GM12878 (cell line): ENCODE measurements around the gene HOXB6. TPM values are rescaled to one million over a fixed set of nuclear protein-coding genes. Genes with fewer than 3 reads are reported as not detected.

Experiments
- ATAC-seq: fragments of 200-7000 bp; cut with Tn5 transposase; 3 replicates; pipeline ENCODE4 v1.9.1; 2020; ENCODE audit warnings: mild to moderate bottlenecking, moderate library complexity
- BruUV-seq: library from RNA; stranded (reverse); fragments of 400-500 nt; replicated peaks from 2 replicates; lab custom pipeline; 2021; lab: Mats Ljungman, UMichigan
- CTCF ChIA-PET: fragments of 300-600 bp; sonication (Branson Sonifier 250); formaldehyde crosslinking; extraction: SDS; loops from one replicate; lab custom pipeline; 2021; ENCODE audit warnings: inconsistent platforms; lab: Yijun Ruan, JAX
- POLR2A ChIA-PET: fragments of 350-600 bp; formaldehyde crosslinking; extraction: SDS; loops from one replicate; lab custom pipeline; 2021; ENCODE audit warnings: inconsistent platforms; lab: Charles Lee
- RAD21 ChIA-PET: fragments of 300-600 bp; sonication (Branson Sonifier 250); formaldehyde crosslinking; loops from one replicate; lab custom pipeline; 2023; ENCODE audit warnings: antibody characterized with exemption; ENCODE audit not compliant: unreplicated experiment; lab: Charles Lee
- SMC1A ChIA-PET: fragments of 300-600 bp; sonication (Branson Sonifier 250); formaldehyde crosslinking; loops from one replicate; lab custom pipeline; 2023; ENCODE audit not compliant: unreplicated experiment, uncharacterized antibody; lab: Charles Lee
- DNase-seq: peaks from one replicate; pipeline ENCODE4 v3.0.0-alpha.2; 2011; ENCODE audit warnings: low read depth, low spot score
- FAIRE-seq: peaks from 3 replicates; lab custom pipeline; 2011; peaks lifted over from hg19 to GRCh38; lab: Jason Lieb, UNC
- H2AFZ ChIP-seq: 2 replicates; pipeline ENCODE4 v1.6.0; 2011; ENCODE audit warnings: low read depth, low read length, control low read depth; ENCODE audit not compliant: control insufficient read depth
- H3K27ac ChIP-seq: 2 replicates; pipeline ENCODE4 v1.5.1; 2011; ENCODE audit warnings: control low read depth; ENCODE audit not compliant: control insufficient read depth, insufficient read depth
- H3K27me3 ChIP-seq, 2 experiments: replicated peaks in 1 of 2; 2 replicates each; pipeline versions ENCODE4 v1.6.0 to v1.6.1; 2011; ENCODE audit warnings: low read length in 1 of 2; ENCODE audit not compliant: control insufficient read depth in 2 of 2, insufficient read depth in 2 of 2
- H3K36me3 ChIP-seq, 2 experiments: 2 replicates each; pipeline ENCODE4 v1.5.1; 2011; ENCODE audit warnings: low read length in 1 of 2; ENCODE audit not compliant: control insufficient read depth in 2 of 2, insufficient read depth in 2 of 2
- H3K4me1 ChIP-seq: 2 replicates; pipeline ENCODE4 v1.6.1; 2011; ENCODE audit warnings: mild to moderate bottlenecking, low read length, moderate library complexity, mixed read lengths; ENCODE audit not compliant: control insufficient read depth, insufficient read depth
- H3K4me2 ChIP-seq: 2 replicates; pipeline ENCODE4 v1.6.0; 2011; ENCODE audit warnings: control low read depth; ENCODE audit not compliant: control insufficient read depth, insufficient read depth
- H3K4me3 ChIP-seq: fragments of 200-600 bp; sonication (generic); 2 replicates; pipeline ENCODE4 v1.5.1; 2016
- H3K79me2 ChIP-seq: 2 replicates; pipeline ENCODE4 v1.6.0; 2011; ENCODE audit warnings: low read length; ENCODE audit not compliant: control insufficient read depth, insufficient read depth
- H3K9ac ChIP-seq: 2 replicates; pipeline ENCODE4 v1.8.0; 2011; ENCODE audit warnings: low read length, control low read depth, mixed read lengths; ENCODE audit not compliant: control insufficient read depth, insufficient read depth
- H3K9me3 ChIP-seq: replicated peaks from 3 replicates; pipeline ENCODE4 v1.5.1; 2011; ENCODE audit warnings: mild to moderate bottlenecking, low read length; ENCODE audit not compliant: control insufficient read depth, insufficient read depth
- H4K20me1 ChIP-seq: 2 replicates; pipeline ENCODE4 v1.6.0; 2011; ENCODE audit not compliant: control insufficient read depth, insufficient read depth
- CHD1 ChIP-seq: IDR thresholded peaks from 2 replicates; pipeline ENCODE4 v1.6.1; 2012; ENCODE audit warnings: low read depth, low read length, improper control_type of control experiment
- CREB1 ChIP-seq: IDR thresholded peaks from 2 replicates; pipeline ENCODE4 v1.6.1; 2012; ENCODE audit warnings: low read depth, mild to moderate bottlenecking, inconsistent platforms
- DPF2 ChIP-seq: fragments of 450-650 bp; IDR thresholded peaks from 2 replicates; pipeline ENCODE4 v1.6.1; 2017; ENCODE audit warnings: mild to moderate bottlenecking
- ESRRA ChIP-seq: IDR thresholded peaks from 2 replicates; pipeline ENCODE4 v1.6.1; 2012; ENCODE audit warnings: mild to moderate bottlenecking, low read length, improper control_type of control experiment
- HDAC6 ChIP-seq: fragments of 200-600 bp; sonication (generic); IDR thresholded peaks from one replicate; pipeline ENCODE4 v1.8.0; 2017; ENCODE audit warnings: antibody characterized with exemption; ENCODE audit not compliant: unreplicated experiment
- LARP7 ChIP-seq: fragments of 450-650 bp; IDR thresholded peaks from 2 replicates; pipeline ENCODE4 v1.6.1; 2017; ENCODE audit warnings: mild to moderate bottlenecking
- MEF2A ChIP-seq: IDR thresholded peaks from 2 replicates; pipeline ENCODE4 v1.6.1; 2011; ENCODE audit warnings: low read depth, mild to moderate bottlenecking, low read length, moderate library complexity; ENCODE audit not compliant: insufficient read depth
- NR2F1 ChIP-seq: fragments of 450-650 bp; conservative IDR thresholded peaks from 2 replicates; pipeline ENCODE4 v1.6.1; 2017; ENCODE audit warnings: mild to moderate bottlenecking
- POLR2AphosphoS2 ChIP-seq: IDR thresholded peaks from 2 replicates; pipeline ENCODE4 v1.6.1; 2011; ENCODE audit warnings: low read depth, mild to moderate bottlenecking, low read length, improper control_type of control experiment, moderate library complexity
- TARDBP ChIP-seq: IDR thresholded peaks from 2 replicates; pipeline ENCODE4 v1.6.1; 2016; ENCODE audit warnings: borderline replicate concordance
- TBL1XR1 ChIP-seq: IDR thresholded peaks from 2 replicates; pipeline ENCODE4 v1.6.1; 2012; ENCODE audit warnings: low read depth, low read length, improper control_type of control experiment
- TCF7 ChIP-seq: IDR thresholded peaks from 2 replicates; pipeline ENCODE4 v1.6.1; 2014; ENCODE audit warnings: antibody characterized with exemption, borderline replicate concordance
- ZZZ3 ChIP-seq: IDR thresholded peaks from 2 replicates; pipeline ENCODE4 v1.6.1; 2011; ENCODE audit warnings: low read depth; ENCODE audit not compliant: control insufficient read depth, insufficient read length
- WGBS: methylation state at CpG from one replicate; pipeline ENCODE4 v1.1.6; 2016; ENCODE audit warnings: low lambda C conversion rate; ENCODE audit not compliant: insufficient replicate concordance, insufficient coverage; ENCODE audit errors: missing lambda C conversion rate; 5-methylcytosine and 5-hydroxymethylcytosine counted together
- in situ Hi-C: fragments of 300-500 bp; cut with MboI; formaldehyde crosslinking; loops from 9 replicates; pipeline ENCODE4 v1.14.3; 2018; ENCODE audit warnings: mixed read lengths
- intact Hi-C: fragments of 100-400 bp; cut with micrococcal nuclease; formaldehyde crosslinking; loops from one replicate; pipeline ENCODE4 v1.14.2; 2022; ENCODE audit not compliant: unreplicated experiment
- polyA plus RNA-seq, 11 experiments: library from polyadenylated mRNA; depleted of rRNA in 4 of 11; unstranded in 6 of 11; stranded (reverse) in 5 of 11; fragments of >200 nt; fragmentation: Nextera tagmentation in 4 of 11; fragmentation: Illumina TruSeq in 1 of 11; extraction: Ambion mirVana in 4 of 11; extraction: Trizol in 1 of 11; gene quantifications; 1 replicate in 1 of 11; 2 replicates in 10 of 11; pipeline versions ENCODE4 v1.2.1 to v1.2.3, GENCODE V29; 2011 to 2016; ENCODE audit warnings: inconsistent platforms in 2 of 11, missing spikeins in 2 of 11, low read depth in 1 of 11
- total RNA-seq, 4 experiments: library from RNA; depleted of rRNA in 3 of 4; stranded (reverse); fragments of >200 nt in 3 of 4; fragmentation: Illumina TruSeq in 1 of 4; extraction: Trizol in 1 of 4; gene quantifications; 2 replicates each; pipeline versions ENCODE4 v1.2.1 to v1.2.3, GENCODE V29; 2013 to 2021
- TF ChIP-seq, protein P1 (sequence below): fragments of 450-650 bp; formaldehyde crosslinking; IDR thresholded peaks from 2 replicates; pipeline ENCODE4 v1.5.0; 2022; ENCODE audit warnings: mild to moderate bottlenecking, missing genetic modification characterization
- TF ChIP-seq, protein P2 (sequence below): fragments of 450-650 bp; IDR thresholded peaks from 2 replicates; pipeline ENCODE4 v1.6.1; 2017; ENCODE audit warnings: mild to moderate bottlenecking, moderate library complexity
- TF ChIP-seq, protein P3 (sequence below): fragments of 450-650 bp; IDR thresholded peaks from 2 replicates; pipeline ENCODE4 v1.6.1; 2017; ENCODE audit warnings: mild to moderate bottlenecking, low read depth, inconsistent platforms; ENCODE audit not compliant: poor library complexity, severe bottlenecking

HOXB6 gene
- total and polyA plus RNA-seq, 10 of the 15 experiments (the other 5 are each of a cell fraction or from before 2014, with no cell fraction given), result 0.04 to 0.51 (median 0.09) TPM; not detected in 2

DNA sequence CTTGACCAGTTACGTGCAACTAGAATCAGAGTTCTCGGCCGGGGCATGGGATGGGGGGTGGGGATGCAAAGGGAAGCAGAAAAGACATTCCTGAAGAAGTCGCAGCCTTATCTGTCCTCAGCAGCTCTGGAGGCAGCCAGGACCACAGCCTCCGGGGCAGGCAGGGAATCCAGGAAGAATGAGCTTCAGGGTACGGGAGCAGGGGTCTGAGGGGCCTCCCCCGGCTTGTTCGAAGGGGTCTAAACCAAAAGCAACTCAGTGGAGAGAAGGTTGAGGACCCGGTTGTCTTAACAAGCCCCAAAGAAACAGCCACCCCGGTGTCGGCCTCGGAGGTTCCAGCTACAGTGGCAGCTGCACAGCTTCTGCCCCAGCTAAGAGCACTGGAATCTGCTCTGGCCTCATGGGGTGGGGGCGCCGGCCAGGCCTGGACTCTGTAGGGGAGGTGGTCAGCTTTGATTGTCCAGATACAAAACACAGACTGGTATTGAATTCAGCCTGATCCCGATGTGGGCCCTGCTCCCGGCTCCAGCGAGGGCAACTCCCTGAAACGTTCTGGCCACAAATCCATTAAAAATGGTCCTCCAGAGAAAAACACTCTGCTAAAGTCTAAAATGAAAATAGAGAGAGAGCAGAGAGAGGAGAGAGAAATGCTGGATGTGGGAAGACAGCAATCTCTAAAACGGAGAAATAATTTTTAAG lies 34.3 kb downstream of the HOXB6 start:
- Histone ChIP-seq H3K36me3 (no peaks in the 10 kb centered on the region; a peak in 1 of 4 replicates), H3K9me3 (no peaks in the 10 kb centered on the region), H3K79me2 (no peaks in the 10 kb centered on the region), H3K4me1 (no peaks in the 10 kb centered on the region), H3K27ac (no peak overlapping the region), H2AFZ (no peak overlapping the region), H3K4me3 (no peak overlapping the region), H3K4me2 (no peak overlapping the region), H4K20me1 (no peaks in the 10 kb centered on the region), H3K9ac (no peak overlapping the region), H3K27me3 (no peaks in the 10 kb centered on the region)
- in situ Hi-C loops, result no loop called here
- ChIA-PET CTCF (interaction anchor here (0.6 to 1.5 kb wide), 3 partner anchors 48 to 353 kb away, joined by 3 read pairs; no protein-coding TSS in a partner anchor), SMC1A (interaction anchor here (0.6 to 2.0 kb wide), 2 partner anchors 78 to 167 kb away, joined by 5 to 7 read pairs; no protein-coding TSS in a partner anchor), POLR2A (no interaction called here), RAD21 (no interaction called here)
- no TSS peak for BruUV-seq
- DNase-seq, result no peak
- intact Hi-C loops, result no loop called here
- FAIRE-seq, result no peak
- 57% methylated on average over 19 of the region's 19 CpGs for WGBS
- no peak for ATAC-seq
- TF ChIP-seq TARDBP (no peak), NR2F1 (no peak), CHD1 (no peak), LARP7 (no peak), DPF2 (no peak), HDAC6 (no peak), MEF2A (no peak), TCF7 (no peak), POLR2AphosphoS2 (no peak), ESRRA (no peak), TBL1XR1 (no peak), ZZZ3 (no peak), CREB1 (no peak)
- TF ChIP-seq, protein P1, sequence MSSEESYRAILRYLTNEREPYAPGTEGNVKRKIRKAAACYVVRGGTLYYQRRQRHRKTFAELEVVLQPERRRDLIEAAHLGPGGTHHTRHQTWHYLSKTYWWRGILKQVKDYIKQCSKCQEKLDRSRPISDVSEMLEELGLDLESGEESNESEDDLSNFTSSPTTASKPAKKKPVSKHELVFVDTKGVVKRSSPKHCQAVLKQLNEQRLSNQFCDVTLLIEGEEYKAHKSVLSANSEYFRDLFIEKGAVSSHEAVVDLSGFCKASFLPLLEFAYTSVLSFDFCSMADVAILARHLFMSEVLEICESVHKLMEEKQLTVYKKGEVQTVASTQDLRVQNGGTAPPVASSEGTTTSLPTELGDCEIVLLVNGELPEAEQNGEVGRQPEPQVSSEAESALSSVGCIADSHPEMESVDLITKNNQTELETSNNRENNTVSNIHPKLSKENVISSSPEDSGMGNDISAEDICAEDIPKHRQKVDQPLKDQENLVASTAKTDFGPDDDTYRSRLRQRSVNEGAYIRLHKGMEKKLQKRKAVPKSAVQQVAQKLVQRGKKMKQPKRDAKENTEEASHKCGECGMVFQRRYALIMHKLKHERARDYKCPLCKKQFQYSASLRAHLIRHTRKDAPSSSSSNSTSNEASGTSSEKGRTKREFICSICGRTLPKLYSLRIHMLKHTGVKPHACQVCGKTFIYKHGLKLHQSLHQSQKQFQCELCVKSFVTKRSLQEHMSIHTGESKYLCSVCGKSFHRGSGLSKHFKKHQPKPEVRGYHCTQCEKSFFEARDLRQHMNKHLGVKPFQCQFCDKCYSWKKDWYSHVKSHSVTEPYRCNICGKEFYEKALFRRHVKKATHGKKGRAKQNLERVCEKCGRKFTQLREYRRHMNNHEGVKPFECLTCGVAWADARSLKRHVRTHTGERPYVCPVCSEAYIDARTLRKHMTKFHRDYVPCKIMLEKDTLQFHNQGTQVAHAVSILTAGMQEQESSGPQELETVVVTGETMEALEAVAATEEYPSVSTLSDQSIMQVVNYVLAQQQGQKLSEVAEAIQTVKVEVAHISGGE (CRISPR knock-in tag), result no peak
- TF ChIP-seq, protein P2, sequence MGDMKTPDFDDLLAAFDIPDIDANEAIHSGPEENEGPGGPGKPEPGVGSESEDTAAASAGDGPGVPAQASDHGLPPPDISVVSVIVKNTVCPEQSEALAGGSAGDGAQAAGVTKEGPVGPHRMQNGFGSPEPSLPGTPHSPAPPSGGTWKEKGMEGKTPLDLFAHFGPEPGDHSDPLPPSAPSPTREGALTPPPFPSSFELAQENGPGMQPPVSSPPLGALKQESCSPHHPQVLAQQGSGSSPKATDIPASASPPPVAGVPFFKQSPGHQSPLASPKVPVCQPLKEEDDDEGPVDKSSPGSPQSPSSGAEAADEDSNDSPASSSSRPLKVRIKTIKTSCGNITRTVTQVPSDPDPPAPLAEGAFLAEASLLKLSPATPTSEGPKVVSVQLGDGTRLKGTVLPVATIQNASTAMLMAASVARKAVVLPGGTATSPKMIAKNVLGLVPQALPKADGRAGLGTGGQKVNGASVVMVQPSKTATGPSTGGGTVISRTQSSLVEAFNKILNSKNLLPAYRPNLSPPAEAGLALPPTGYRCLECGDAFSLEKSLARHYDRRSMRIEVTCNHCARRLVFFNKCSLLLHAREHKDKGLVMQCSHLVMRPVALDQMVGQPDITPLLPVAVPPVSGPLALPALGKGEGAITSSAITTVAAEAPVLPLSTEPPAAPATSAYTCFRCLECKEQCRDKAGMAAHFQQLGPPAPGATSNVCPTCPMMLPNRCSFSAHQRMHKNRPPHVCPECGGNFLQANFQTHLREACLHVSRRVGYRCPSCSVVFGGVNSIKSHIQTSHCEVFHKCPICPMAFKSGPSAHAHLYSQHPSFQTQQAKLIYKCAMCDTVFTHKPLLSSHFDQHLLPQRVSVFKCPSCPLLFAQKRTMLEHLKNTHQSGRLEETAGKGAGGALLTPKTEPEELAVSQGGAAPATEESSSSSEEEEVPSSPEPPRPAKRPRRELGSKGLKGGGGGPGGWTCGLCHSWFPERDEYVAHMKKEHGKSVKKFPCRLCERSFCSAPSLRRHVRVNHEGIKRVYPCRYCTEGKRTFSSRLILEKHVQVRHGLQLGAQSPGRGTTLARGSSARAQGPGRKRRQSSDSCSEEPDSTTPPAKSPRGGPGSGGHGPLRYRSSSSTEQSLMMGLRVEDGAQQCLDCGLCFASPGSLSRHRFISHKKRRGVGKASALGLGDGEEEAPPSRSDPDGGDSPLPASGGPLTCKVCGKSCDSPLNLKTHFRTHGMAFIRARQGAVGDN, result no peak
- TF ChIP-seq, protein P3, sequence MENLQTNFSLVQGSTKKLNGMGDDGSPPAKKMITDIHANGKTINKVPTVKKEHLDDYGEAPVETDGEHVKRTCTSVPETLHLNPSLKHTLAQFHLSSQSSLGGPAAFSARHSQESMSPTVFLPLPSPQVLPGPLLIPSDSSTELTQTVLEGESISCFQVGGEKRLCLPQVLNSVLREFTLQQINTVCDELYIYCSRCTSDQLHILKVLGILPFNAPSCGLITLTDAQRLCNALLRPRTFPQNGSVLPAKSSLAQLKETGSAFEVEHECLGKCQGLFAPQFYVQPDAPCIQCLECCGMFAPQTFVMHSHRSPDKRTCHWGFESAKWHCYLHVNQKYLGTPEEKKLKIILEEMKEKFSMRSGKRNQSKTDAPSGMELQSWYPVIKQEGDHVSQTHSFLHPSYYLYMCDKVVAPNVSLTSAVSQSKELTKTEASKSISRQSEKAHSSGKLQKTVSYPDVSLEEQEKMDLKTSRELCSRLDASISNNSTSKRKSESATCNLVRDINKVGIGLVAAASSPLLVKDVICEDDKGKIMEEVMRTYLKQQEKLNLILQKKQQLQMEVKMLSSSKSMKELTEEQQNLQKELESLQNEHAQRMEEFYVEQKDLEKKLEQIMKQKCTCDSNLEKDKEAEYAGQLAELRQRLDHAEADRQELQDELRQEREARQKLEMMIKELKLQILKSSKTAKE, result no peak
